NCI-H82 treated with DMSO at 0.1 percent for 48 hours (cell line): Measurements from ENCODE around the gene AKAP9.
A peak's percentile ranks its signal among the peaks of the same experiment; 100 is the strongest.
"Not testable (repeated sequence)": the region's sequence is repeated elsewhere in the genome, so short reads cannot be mapped to it uniquely, and the experiment has no call there.

Source experiments
- DNase-seq: peaks from one replicate; lab custom pipeline; 2025; ENCODE audit not compliant: unreplicated experiment; lab: John Stamatoyannopoulos, UW

The AKAP9 gene

DNA sequence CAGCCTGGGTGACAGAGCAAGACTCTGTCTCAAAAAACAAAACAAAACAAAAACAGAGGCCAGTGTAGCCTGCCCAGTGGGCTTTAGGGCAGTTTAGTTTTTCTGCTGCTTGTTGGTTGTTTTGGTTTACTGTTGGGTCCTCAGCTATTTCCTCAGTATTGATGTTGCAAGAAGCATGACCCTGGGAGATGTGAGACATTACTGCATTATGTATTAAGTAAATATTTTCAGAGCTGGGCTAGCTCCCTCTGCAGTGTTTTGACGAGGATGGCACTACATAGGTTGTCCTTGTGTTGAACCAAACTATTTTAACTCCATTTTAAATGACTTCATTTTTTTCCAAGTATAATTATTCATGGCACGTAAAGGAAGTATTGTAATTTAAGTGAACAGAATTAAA is 4.8 kb downstream of the AKAP9 start:
- DNase-seq = no peak

DNA sequence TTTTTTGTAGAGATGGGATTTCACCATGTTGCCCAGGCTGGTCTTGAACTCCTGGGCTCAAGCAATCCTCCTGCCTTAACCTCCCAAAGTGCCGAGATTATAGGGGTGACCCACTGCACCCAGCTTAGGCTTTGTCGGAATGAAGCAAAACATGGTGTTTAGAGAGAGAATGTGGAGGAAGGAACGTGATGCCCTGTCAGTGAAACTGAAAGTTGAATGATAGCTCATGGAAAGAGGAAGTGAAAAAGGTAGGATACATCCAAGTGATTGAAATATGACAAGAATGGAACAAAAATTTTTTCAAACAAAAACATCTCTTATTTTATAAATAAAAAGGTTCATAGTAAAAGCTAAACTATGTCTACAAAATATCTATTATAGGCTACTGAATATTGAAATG is 5.9 kb downstream of the AKAP9 start:
- DNase-seq = no peak

DNA sequence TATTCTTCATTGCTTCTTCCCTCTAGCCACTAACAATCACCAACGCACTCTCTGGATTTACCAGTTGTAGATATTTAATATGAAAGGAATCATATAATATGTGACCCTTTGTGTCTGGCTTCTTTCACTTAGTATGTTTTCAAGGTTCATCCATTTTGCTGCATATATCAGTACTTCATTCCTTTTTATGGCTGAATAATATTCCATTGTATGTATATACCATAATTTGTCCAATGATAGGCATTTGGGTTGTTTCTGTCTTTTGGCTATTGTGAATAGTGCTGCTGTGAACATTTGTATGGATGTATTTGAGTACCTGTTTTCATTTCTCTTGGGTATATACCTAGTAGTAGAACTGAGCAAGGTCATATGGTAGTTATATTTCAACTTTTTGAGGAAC is 7.3 kb downstream of the AKAP9 start:
- DNase-seq = no peak

DNA sequence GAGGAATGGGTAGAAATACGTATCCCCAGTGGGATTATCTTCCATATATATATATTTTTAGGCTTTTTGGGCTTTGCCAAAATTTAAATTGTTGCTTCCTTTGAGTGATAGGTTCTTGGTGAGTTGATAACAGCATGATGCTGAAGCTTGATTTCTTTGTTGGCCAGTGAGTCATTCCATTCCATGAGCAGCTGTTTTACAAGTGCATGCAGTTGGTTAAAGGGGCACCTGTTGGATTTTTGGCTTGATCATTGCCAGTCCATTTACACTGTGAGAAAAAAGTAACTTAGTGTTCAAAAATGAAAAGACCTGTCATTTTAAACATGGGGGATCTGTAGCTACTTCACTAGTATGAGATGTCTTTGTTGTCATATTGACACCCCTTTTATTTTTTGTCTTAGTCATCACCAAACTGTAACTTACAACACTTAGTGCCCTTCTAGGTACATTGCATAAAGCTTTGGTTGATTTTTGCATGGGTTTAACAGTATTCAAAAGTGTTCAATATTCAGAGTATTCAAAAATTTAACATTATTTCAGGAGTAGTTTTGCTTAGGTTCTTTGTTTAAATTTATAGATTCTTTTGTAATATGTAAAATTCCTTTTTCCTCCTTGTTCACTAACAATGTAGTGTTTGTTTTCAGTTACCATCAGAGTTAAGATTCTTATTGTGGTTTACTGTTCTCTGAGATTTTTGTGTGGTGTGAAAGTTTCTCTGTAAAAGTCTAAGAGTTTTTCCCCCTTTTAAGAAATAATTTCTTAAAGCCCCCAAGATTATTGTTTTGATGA is 8.8 kb downstream of the AKAP9 start:
- no peak for DNase-seq

DNA sequence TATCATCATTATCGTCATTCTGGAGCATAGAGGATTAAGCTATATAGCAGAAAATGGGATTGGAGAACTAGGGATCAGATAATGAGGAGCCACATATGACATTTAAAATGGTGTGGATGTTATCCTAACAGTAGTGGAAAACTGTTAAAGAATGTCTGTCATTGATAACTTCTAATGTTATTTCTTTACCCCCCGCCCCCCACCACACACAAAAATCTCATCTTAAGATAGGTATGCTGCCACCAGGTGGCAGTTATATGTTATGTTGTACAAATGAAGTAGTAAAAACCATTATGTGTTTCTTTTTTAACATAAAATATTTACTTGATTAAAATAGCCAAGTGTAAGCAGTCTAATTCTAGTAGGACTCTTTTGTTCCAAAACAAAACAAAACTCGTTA is 13.0 kb downstream of the AKAP9 start:
- peak; percentile 11 for DNase-seq

DNA sequence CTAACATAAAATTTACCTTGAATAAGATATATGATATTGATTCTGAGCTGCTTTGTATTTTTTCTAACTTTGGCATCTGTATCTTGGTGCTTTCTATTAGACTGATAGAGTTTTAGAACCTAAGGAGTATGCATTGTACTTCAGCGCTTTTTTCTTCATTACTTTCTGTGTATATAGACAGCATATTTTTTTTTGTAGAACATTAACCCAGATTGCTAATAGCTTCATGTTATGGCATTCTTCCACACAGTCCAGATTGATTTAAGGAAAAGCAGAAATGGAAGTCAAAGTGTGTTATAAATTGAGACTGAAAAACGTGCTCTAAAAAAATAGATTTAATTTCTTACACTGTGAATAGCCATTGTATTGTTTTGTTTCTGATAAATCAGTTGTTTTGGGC is 15.8 kb downstream of the AKAP9 start:
- not testable (repeated sequence) for DNase-seq

DNA sequence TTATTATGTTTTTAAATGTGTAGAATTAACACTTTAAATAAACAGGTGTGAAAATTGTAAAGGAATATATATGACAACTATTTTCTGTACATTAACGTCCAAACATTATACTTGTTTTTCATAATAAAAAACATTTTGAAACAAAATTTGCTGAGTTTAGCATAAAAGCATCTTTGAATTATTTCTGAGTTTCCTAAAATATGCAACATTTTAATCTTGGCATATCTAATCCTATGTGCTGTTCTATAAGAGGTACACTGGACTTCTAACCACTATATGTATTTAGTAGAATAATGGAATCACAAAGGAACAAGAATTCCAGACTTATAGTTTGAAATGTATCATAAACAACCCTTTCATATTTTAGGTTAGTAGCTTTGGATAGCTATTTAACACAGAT is 16.6 kb downstream of the AKAP9 start:
- no peak for DNase-seq

DNA sequence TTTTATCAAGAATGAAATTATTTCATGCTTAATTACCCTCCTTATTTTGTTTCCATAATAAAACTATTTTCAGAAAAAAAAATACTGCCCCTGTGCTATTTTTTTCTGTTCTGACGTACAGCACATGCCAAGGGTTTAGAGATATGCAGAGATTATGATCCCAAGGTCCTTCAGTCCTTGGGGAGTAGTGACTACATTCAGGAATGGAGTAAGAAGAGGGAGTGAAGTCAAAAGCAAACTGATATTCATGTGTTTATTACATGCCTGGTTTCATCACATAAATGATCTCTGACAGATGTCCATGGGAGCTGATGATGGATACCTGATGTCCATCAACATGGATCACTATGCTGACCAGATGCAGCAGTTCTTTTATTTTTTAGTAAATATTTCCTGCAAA is 17.2 kb downstream of the AKAP9 start:
- DNase-seq = peak; percentile 5

DNA sequence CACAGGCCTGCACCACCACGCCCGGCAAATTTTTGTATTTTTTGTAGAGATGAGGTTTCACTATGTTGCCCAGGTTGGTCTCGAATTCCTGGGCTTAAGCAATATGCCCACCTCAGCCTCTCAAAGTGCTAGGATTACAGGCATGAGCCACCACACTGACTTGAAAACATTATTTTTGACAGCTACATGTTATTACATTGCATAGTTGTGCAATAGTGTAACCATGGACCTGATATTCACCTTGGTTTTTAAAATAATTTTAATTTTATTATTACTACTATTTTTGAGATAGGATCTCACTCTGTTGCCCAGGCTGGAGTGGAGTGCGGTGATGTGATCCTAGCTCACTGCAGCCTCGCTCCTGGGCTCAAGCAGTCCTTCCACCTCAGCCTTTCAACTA is 18.4 kb downstream of the AKAP9 start:
- DNase-seq = no peak

DNA sequence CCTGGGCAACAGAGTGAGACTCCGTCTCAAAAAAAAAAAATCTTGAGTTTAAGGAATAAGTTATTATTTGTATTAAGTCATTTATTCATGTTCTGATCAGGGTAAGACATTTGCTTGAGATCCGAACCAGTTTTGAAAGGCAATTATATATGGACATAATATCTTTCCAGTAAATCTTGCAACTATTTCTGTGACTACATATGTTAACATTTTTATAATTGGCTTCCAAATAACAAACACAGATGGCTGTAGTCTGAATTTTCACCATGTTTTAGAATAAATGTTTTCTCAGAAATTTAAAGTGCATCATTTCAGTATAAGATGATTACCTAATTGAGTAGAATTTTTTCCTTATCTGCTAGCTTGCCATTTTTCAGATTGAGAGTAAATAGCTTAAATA is 21.2 kb downstream of the AKAP9 start:
- no peak for DNase-seq

DNA sequence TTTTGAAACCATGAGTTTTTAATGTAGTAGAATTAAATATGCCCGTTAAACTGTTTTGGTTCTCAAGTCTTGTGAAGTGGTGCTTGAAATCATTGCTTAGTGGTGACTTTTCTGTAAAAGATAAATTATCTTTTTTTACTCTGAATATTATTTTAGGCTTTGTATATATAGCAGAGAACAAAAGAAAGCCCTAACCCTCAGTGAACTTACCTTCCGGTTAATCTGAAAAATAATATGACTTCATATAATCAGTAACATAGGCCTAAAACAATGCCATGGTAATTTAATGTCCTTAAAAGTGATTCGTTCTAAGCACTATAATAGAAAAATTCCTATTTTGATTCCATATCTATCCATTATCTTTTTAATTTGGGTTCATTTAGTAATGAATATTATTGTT is 21.8 kb downstream of the AKAP9 start:
- DNase-seq = no peak

DNA sequence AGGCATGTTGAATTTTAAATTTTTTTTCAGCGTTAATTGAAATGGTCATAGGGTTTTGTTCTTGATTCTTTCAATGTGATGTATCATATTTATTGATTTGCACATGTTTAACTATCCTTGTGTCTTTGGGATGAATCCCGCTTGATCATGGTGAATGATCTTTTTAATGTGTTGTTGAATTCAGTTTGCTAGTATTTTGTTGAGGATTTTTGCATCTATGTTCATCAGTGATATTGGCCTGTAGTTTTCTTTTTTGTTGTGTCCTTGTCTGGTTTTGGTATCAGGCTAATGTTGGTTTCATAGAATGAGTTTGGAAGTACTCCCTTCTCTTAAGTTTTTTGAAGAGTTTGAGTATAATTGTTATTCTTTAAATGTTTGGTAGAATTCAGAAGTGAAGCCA is 26.9 kb downstream of the AKAP9 start:
- not testable (repeated sequence) for DNase-seq

DNA sequence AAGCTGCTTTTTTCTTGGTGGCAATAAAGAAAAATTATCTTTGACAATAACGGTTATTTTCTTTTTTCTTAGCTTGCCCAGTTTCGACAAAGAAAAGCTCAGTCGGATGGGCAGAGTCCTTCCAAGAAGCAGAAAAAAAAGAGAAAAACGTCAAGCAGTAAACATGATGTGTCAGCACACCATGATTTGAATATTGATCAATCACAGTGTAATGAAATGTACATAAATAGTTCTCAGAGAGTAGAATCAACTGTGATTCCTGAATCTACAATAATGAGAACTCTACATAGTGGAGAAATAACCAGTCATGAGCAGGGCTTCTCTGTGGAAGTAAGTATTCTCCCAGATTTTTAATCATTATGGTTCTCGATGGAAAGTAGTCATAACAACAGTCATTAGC is 33.0 kb downstream of the AKAP9 start:
- DNase-seq = no peak

DNA sequence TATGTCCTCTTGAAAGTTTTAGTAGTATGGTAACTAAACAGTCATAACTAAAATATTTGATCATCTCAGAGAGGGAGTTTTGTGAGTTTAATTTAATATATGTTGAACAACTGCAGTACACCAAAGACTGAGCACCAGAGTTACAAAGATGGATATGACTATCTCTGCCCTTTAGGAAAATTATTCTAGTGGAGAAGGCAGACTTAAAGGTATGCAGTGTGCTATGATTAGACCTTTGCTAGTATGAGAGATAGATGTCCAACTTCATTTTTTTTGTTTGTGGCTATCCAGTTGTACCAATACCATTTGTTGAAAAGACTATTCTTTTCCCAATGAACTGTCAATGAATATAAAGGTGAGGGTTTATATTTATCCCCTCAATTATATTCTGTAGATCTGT is 33.4 kb downstream of the AKAP9 start:
- DNase-seq = no peak

DNA sequence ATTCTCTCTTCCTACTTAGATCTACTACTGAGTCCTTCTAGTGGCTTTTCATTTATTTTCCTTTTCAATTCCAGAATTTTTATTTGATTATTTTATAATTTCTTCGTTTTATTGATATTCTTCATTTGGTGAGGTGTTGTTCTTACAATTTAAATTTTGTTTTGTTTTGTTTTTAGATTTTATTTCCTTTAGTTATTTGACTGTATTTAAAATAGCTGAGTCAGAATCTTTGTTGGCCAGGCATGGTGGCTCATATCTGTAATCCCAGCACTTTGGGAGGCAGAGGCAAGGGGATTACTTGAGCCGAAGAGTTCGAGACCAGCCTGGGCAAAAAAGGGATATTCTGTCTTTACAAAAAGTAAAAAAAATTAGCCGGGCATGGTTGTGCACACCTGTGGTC is 36.1 kb downstream of the AKAP9 start:
- no peak for DNase-seq

DNA sequence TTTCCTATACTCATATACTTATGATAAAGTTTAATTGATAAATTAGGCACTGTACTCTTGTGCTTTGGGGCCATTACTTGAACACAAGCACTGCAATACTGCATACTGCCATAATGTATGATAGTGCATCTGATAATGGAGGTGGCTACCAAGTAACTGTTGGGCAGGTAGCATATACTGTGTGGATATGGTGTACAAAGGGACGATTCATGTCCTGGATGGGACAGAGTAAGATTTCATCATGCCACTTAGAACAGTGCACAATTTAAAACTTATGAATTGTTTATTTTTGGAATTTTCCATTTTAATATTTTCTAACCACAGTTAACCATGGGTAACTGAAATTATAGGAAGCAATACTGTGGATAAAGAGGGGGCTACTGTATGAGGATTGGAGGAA is 38.9 kb downstream of the AKAP9 start:
- no peak for DNase-seq

DNA sequence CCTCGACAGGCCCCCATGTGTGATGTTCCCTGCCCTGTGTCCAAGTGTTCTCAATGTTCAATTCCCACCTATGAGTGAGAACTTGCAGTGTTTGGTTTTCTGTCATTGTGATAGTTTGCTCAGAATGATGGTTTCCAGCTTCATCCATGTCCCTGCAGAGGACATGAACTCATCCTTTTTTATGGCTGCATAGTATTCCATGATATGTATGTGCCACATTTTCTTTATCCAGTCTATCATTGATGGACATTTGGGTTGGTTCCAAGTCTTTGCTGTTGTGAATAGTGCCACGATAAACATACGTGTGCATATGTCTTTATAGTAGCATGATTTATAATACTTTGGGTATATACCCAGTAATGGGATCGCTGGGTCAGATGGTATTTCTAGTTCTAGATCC is 41.7 kb downstream of the AKAP9 start:
- not testable (repeated sequence) for DNase-seq

DNA sequence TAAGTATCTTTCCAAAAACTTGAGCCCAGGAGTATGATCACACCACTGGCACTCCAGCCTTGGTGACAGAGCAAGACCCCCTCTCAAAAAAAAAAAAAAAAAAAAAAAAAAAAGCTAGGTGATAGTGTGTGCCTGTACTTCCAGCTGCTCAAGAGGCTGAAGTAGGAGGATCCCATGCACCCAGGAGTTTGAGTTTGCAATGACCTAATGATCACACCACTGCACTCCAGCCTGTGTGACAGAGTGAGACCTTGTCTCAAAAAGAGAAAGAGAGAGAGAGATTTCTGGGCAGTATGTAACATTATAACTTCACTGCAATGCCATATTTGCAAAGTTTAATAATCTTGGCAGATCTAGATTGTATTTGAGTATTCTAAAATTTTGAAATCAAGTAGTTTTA is 47.6 kb downstream of the AKAP9 start:
- no peak for DNase-seq

DNA sequence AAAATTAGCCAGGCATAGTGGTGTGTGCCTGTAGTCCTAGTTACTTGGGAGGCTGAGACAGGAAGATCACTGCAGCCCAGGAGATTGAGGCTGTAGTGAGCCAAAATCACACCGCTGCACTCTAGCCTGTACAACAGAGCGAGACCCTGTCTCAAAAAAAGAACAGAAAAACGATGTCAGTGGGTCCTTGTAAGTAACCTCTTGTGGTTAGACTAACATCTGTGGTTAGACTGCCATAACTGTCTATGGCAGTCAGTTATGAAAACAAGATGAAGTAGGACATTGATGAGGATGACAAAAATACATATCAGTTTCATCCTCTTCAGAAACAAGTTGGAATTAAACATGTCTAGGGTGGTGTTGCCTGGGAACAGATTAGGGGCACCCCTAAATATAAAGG is 53.3 kb downstream of the AKAP9 start:
- no peak for DNase-seq

DNA sequence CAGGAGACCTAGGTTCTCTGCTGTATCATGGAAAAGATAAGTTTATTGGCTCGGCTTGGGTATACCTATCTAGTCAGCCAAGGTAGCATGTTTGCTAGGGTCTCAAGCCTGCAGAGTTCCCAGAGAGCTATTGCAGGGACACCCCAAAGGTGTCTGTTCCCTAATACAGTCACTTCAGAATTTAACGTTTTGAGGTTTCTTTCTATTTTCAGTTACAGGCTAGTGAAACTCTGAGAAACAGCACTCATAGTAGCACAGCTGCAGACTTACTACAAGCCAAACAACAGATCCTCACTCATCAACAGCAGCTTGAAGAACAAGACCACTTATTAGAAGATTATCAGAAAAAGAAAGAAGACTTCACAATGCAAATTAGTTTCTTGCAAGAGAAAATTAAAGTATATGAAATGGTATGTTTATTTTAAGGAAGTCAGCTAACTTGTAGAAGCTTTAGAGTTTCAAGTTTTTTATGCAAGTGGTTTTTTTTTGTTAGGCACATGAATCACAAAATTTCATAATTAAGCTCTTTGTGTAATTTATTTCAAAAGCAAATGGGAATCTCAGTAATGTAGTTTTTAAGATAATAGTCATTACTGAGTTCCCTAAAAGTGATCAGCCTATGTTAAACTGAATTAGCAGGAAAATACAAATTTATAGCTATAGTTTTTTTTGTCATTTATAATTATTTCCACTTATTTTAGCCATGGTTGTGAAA is 54.9 kb downstream of the AKAP9 start:
- DNase-seq = no peak

DNA sequence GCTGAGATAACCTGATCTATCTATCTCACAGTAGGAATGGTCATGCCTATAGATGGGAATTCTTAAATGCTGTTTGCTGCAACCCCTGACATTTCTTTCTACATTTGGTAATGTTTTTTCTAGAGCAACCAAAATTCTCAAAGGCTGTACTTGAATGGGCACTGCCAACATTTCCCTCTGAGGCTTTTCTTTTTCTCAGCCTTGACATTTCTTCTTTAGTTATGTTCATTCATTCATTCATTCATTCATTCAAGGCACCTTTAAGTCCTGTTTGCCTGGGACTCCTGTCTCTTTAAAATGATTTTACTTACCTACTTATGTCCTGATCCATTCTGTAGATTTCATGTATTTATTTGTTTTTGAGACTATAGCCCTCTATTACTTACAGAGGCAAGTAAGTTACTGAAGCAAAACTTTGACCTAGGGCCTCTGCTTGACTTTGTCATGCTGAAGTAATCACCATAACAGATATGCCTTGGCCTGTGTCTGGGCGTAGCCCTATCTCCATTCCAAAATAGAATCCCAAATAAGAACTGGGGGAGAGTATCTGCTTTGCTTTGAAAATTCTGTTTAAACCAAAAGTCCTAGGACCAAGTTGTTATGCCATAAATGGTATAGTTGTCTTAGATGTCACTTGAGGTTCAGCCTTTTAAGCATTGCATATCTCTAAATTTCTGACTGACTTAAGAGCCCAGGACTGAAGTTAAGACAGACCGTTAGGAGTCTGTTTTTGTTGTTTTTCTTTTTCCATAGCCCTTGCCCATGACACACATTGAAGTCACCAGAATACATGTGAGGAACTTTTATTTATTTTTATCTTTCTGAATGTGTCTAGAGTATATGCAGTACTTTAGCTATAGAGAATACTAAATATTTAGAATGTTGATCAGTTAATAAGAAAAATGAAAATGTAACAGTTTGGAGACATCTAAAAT is 59.2 kb downstream of the AKAP9 start:
- no peak for DNase-seq

DNA sequence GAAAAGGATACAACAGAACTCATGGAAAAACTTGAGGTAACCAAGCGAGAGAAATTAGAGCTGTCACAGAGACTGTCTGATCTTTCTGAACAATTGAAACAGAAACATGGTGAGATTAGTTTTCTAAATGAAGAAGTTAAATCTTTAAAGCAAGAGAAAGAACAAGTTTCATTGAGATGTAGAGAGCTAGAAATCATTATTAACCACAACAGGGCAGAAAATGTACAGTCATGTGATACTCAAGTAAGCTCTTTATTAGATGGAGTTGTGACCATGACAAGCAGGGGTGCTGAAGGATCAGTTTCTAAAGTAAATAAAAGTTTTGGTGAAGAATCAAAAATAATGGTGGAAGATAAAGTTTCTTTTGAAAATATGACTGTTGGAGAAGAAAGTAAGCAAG is 62.1 kb downstream of the AKAP9 start:
- no peak for DNase-seq
